Retinal pigment epithelial cell (primary cell): Measurements from ENCODE around the gene TENM4.
A peak's percentile ranks its signal among the peaks of the same experiment; 100 is the strongest.

Experiments used
- DNase-seq: peaks from one replicate; pipeline ENCODE4 v3.0.0-alpha.2; 2010; ENCODE audit warnings: low read depth
- H3K4me3 ChIP-seq: 2 replicates; pipeline ENCODE4 v1.5.1; 2011; ENCODE audit warnings: mild to moderate bottlenecking, low read length, control low read depth, moderate library complexity
- CTCF ChIP-seq: conservative IDR thresholded peaks from 2 replicates; pipeline ENCODE4 v1.5.1; 2011; ENCODE audit warnings: low read depth, low read length, control low read depth, inconsistent platforms

Gene TENM4

GRCh38 chr11:78768971-78769370, 671.9 kb downstream of the TENM4 start:
- TF ChIP-seq CTCF: no peak
- DNase-seq: peak; percentile 15
- no peak overlapping the region for H3K4me3 ChIP-seq

DNA sequence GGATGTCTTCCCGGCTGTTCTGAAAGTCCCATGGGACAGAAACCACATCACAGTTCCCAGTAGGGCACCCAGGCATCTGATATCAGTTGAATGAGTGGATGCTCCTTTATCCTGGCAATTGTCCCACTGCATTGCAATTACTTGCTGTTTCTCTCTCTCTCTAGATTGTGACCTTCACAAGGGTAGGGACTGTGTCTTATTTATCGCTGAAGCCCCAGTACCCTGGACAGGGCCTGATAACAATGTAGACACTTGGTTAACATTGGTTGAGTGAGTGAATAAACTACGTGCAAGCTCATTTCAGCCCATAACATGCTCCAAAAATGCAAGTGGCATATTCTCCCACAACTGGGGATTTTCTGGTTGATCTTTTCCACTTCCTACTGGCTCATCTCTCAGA, 672.5 kb downstream of the TENM4 start:
- DNase-seq: no peak
- TF ChIP-seq CTCF: no peak
- no peak overlapping the region for H3K4me3 ChIP-seq

DNA sequence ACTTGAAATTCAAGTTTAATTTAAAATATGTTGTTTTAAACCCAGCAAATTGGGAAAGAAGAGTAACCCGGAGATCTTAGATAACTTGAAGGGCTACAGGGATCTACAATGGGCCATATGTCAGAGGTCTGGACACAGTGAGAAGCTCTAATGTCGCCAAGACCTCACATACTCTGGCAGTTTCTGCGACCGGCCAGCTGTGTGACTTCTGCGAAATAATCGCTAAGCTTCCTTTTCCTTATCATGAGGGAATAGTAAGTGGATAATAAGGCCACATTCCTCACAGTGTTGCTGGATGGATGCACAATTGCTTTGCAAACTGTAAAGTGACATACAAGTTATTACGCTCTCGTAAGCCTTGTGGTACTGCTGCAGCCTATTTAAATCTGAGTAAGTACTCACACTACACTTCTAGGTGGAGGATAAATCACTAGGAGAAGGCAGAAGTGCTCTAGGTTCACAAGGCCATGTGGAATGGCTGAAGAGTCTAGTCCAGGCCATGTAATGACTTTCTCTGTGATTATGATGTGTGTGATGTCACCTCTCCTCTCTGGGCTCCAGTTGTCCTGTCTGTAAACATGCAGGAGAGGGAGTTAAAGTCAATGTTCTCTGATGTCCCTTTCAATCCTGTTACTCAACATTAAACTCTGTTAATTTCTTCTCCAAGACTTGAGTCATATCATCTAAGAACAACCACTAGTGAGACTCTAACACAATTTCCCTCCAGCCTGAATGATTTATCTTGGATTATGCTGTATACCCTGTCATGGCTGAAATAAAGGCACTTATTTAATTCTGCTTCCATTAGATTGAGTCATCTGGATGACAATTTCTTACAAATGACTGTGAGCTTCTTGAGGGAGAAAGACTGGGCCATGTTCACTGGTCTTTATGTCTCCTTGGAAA, 673.5 kb downstream of the TENM4 start:
- DNase-seq: peak; percentile 35
- no peak overlapping the region for H3K4me3 ChIP-seq
- TF ChIP-seq CTCF: no peak

GRCh38 chr11:78764946-78765345, 675.9 kb downstream of the TENM4 start:
- no peak overlapping the region for H3K4me3 ChIP-seq
- TF ChIP-seq CTCF: no peak
- DNase-seq: no peak

DNA sequence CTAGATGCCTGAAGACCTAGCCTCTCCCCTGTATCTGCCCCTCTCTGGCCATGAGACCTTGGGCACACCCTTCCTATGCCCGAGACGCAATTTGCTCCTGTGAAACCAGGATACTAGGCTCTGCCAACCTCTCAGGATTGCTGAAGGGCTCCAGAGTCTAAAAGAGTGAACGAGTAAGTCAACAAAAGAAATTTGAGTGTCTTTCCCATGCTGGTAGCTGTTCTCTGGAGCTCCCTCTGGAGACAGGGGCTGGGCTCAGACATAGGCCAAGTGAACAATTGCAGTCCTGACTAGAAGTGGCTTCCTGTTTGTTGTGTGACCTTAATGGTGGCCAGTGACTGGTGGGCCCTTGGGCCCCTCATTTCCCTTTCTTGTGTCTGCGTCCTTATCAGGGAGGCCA, 677.2 kb downstream of the TENM4 start:
- DNase-seq: no peak
- no peak for TF ChIP-seq CTCF
- no peak overlapping the region for H3K4me3 ChIP-seq

DNA sequence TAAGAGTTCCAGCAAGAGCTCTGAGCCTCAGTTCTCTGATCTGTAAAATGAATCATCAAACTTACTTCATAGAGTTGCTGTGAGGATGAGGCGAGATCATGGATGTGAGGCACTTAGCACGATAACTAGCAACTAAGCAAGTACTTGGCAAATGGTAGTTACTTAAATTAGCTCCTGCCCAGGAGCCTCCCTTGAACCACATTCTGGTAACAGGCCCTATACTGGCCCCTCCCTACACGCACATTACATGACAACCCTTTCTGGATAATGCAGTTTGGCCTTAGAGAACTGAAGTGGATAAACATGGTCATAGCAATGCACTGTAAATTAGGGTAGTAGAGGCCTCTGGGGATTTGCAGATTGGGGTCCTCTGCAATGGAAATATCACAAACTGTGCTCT, 678.7 kb downstream of the TENM4 start:
- no peak for DNase-seq
- H3K4me3 ChIP-seq: no peak overlapping the region
- TF ChIP-seq CTCF: no peak

- DNase-seq: no peak
- TF ChIP-seq CTCF: no peak
- no peak overlapping the region for H3K4me3 ChIP-seq
These were observed 681.8 kb downstream of the TENM4 start for GRCh38 chr11:78759071-78759470.
